COLO668 (cell line): ENCODE data around the gene MARK4.

Experiments used
- DNase-seq: peaks from one replicate; lab custom pipeline; 2025; ENCODE audit not compliant: unreplicated experiment; lab: John Stamatoyannopoulos, UW

The MARK4 gene

GRCh38 chr19:45354241-45354842 is 103.3 kb downstream of the MARK4 start:
- no peak for DNase-seq
